Measurements from ENCODE around the gene TACC2.
"Not testable (repeated sequence)": the region's sequence is repeated elsewhere in the genome, so short reads cannot be mapped to it uniquely, and the experiment has no call there.

The TACC2 gene

GRCh38 chr10:122057841-122058413 lies 69.0 kb downstream of the TACC2 start:
- DNase-seq (ENCODE audit: low spot score) = no peak

GRCh38 chr10:122060250-122060649 lies 71.3 kb downstream of the TACC2 start:
- peak; percentile 32 for DNase-seq (ENCODE audit: low spot score)

GRCh38 chr10:122062831-122063674 lies 74.1 kb downstream of the TACC2 start:
- peak; percentile 92 for DNase-seq (ENCODE audit: low spot score)

- not testable (repeated sequence) for DNase-seq (ENCODE audit: low spot score)
Observed at GRCh38 chr10:122066337-122066939, 77.5 kb downstream of the TACC2 start.

- no peak for DNase-seq (ENCODE audit: low spot score)
Observed at GRCh38 chr10:122068844-122069243, 79.9 kb downstream of the TACC2 start.

- DNase-seq (ENCODE audit: low spot score) = no peak
Observed at GRCh38 chr10:122072491-122072890, 83.5 kb downstream of the TACC2 start.

- no peak for DNase-seq (ENCODE audit: low spot score)
Observed at GRCh38 chr10:122073508-122073907, 84.5 kb downstream of the TACC2 start.

- DNase-seq (ENCODE audit: low spot score) = no peak
Observed at GRCh38 chr10:122075171-122075570, 86.2 kb downstream of the TACC2 start.

- not testable (repeated sequence) for DNase-seq (ENCODE audit: low spot score)
Observed at GRCh38 chr10:122075876-122076275, 86.9 kb downstream of the TACC2 start.

GRCh38 chr10:122077311-122077875 lies 88.4 kb downstream of the TACC2 start:
- no peak for DNase-seq (ENCODE audit: low spot score)

- no peak for DNase-seq (ENCODE audit: low spot score)
Observed at GRCh38 chr10:122078326-122078725, 89.4 kb downstream of the TACC2 start.

GRCh38 chr10:122078965-122079795 lies 90.2 kb downstream of the TACC2 start:
- DNase-seq (ENCODE audit: low spot score) = no peak

- no peak for DNase-seq (ENCODE audit: low spot score)
Observed at GRCh38 chr10:122082616-122083477, 93.9 kb downstream of the TACC2 start.

GRCh38 chr10:122083478-122084025 lies 94.6 kb downstream of the TACC2 start:
- DNase-seq (ENCODE audit: low spot score) = no peak

- DNase-seq (ENCODE audit: low spot score) = no peak
Observed at GRCh38 chr10:122084286-122085041, 95.5 kb downstream of the TACC2 start.

- no peak for DNase-seq (ENCODE audit: low spot score)
Observed at GRCh38 chr10:122085423-122085911, 96.5 kb downstream of the TACC2 start.

- no peak for DNase-seq (ENCODE audit: low spot score)
Observed at GRCh38 chr10:122086416-122087240, 97.7 kb downstream of the TACC2 start.

GRCh38 chr10:122087436-122087835 lies 98.5 kb downstream of the TACC2 start:
- DNase-seq (ENCODE audit: low spot score) = no peak

Measured in GM03348 (cell line).